Hepatocyte (in vitro differentiated cells): ENCODE data around the gene DSCAM.

Source experiments
- CTCF ChIP-seq: fragments of 200-600 bp; sonication (generic); IDR thresholded peaks from 2 replicates; pipeline ENCODE4 v1.5.1; 2016; ENCODE audit warnings: antibody characterized with exemption, mild to moderate bottlenecking; ENCODE audit not compliant: poor library complexity
- EZH2 ChIP-seq: fragments of 200-600 bp; sonication (generic); IDR thresholded peaks from 2 replicates; pipeline ENCODE4 v1.6.1; 2016; ENCODE audit warnings: antibody characterized with exemption, mild to moderate bottlenecking, borderline replicate concordance

DNA sequence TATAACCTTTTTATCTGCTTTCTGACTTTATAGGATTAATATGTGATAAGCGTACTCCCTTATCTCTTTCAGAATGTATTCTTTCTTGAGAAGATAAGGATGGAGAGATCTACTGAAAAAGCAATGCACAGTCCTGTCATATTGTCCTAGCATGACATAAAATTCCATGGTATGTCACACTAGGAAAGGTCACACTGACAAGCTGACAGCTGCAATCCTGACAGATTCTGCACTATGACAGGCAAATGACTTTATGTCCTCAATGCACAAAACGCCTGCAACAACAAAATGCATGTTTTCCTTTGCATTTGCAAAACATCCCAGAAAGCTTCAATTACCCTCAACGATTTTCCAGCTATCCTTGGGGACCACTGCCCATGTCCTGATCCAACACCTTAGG is 393.8 kb downstream of the DSCAM start:
- no peak for TF ChIP-seq CTCF
- TF ChIP-seq EZH2 = no peak
